Calu3 (cell line): Measurements from ENCODE around the gene NME1. TPM values are rescaled to one million over a fixed set of nuclear protein-coding genes. Genes with fewer than 3 reads are reported as not detected.
"Not testable (repeated sequence)": the region's sequence is repeated elsewhere in the genome, so short reads cannot be mapped to it uniquely, and the experiment has no call there.

Experiments
- BruUV-seq: library from RNA; stranded (reverse); fragments of 400-500 nt; replicated peaks from 2 replicates; lab custom pipeline; 2021; lab: Mats Ljungman, UMichigan
- CTCF ChIA-PET: fragments of 300-600 bp; sonication (Branson Sonifier 250); formaldehyde crosslinking; loops from one replicate; lab custom pipeline; 2022; ENCODE audit warnings: antibody characterized with exemption; lab: Charles Lee
- DNase-seq: peaks from one replicate; pipeline ENCODE4 v3.0.0; 2022
- H3K27ac Mint-ChIP-seq: one replicate; pipeline ENCODE4 v1.8.0; 2022; ENCODE audit warnings: mixed read lengths; ENCODE audit not compliant: unreplicated experiment
- H3K27me3 Mint-ChIP-seq: one replicate; pipeline ENCODE4 v1.8.0; 2022; ENCODE audit warnings: mixed read lengths; ENCODE audit not compliant: unreplicated experiment
- H3K36me3 Mint-ChIP-seq: one replicate; pipeline ENCODE4 v1.8.0; 2022; ENCODE audit warnings: mild to moderate bottlenecking, moderate library complexity, mixed read lengths; ENCODE audit not compliant: insufficient read depth, unreplicated experiment
- H3K4me1 Mint-ChIP-seq: one replicate; pipeline ENCODE4 v1.8.0; 2022; ENCODE audit warnings: mild to moderate bottlenecking, low read depth, mixed read lengths; ENCODE audit not compliant: unreplicated experiment
- H3K4me3 Mint-ChIP-seq: one replicate; pipeline ENCODE4 v1.8.0; 2022; ENCODE audit warnings: mild to moderate bottlenecking, low read depth, moderate library complexity, mixed read lengths; ENCODE audit not compliant: unreplicated experiment
- H3K9me3 Mint-ChIP-seq: one replicate; pipeline ENCODE4 v1.8.0; 2022; ENCODE audit warnings: low read depth, mixed read lengths; ENCODE audit not compliant: unreplicated experiment
- CTCF ChIP-seq: fragments of 200-600 bp; IDR thresholded peaks from one replicate; pipeline ENCODE4 v1.8.0; 2022; ENCODE audit warnings: antibody characterized with exemption; ENCODE audit not compliant: unreplicated experiment
- intact Hi-C: fragments of 100-400 bp; cut with micrococcal nuclease; formaldehyde crosslinking; loops from one replicate; pipeline ENCODE4 v1.10.0; 2022; ENCODE audit not compliant: unreplicated experiment
- total RNA-seq: library from RNA; stranded (reverse); gene quantifications from 2 replicates; pipeline ENCODE4 v1.2.3, GENCODE V29; 2022

The NME1 gene
- total RNA-seq, 1 experiment from 2014 or later = 351 TPM

- peak; percentile 99 for DNase-seq
- H3K9me3 Mint-ChIP-seq = no peaks in the 10 kb centered on the region
- H3K27me3 Mint-ChIP-seq = no peaks in the 10 kb centered on the region
- peaks cover 60% of the 10 kb centered on the region for H3K4me1 Mint-ChIP-seq
- CTCF ChIA-PET = interaction anchor here (0.5 to 3.1 kb wide), 11 partner anchors 11 to 254 kb away, joined by 3 to 37 read pairs (median 4); partner anchors contain the start of gene NME1
- intact Hi-C loops = no loop called here
- peak within 1 kb of the TSS; percentile 98 for H3K27ac Mint-ChIP-seq
- peak within 1 kb of the TSS; percentile 99 for H3K4me3 Mint-ChIP-seq
- TSS peak; percentile 98 for BruUV-seq
- no peak for TF ChIP-seq CTCF
- H3K36me3 Mint-ChIP-seq = peaks cover 50% of the 10 kb centered on the region
Measured at GRCh38 chr17:51120739-51121619, 32.4 kb upstream of the NME1 start, which contains the start of gene SPAG9. SPAG9 (minus strand) TSS chr17:51120868; CDS start chr17:51120656, 212 bp downstream.

DNA sequence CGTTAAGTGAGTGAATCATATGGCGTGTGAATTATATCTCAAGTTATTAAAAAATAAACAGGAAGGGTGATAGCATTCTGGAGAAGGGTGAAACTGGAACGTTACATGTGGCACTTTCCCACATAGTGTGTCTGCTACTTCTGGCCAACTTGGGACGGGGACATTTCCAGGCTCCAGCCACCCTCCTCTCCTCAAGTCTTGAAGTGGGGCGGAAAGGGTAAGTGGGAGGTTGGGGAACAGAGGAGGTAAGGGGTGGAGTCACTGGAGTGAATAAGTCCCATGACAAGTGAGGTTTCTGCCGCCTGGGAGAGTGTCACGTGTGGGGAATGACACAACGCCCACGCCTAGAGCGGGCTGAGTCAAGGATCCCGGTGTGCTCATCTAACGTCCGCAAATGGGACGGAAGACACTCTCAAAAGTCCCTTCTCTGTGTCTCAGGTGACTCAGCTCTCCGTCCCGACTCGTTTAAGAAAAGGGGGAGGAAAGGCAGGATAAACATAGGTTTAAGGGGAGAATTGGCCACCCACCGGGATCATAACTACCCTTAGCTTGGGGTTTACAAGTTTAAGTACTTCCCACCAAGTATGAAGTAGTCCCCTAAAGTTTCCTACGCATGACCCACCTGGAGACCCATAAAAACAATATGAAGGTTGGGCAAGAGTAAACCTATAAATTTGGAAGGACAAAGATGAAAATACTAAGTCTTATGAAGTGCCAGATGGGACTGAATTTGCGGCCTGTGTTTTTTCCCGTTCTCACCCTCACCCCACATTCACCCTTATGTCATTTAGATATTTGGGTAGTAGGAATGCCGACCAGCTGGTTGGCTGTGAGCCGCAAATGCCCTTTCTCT, 31.5 kb upstream of the NME1 start:
- no TSS peak for BruUV-seq
- intact Hi-C loops = no loop called here

GRCh38 chr17:51122473-51123115, 30.8 kb upstream of the NME1 start:
- DNase-seq, H3K9me3 Mint-ChIP-seq, BruUV-seq, H3K27me3 Mint-ChIP-seq, intact Hi-C loops: not testable (repeated sequence)
- CTCF ChIA-PET = interaction anchor here (0.6 to 3.1 kb wide), 3 partner anchors 30 to 270 kb away, joined by 3 to 37 read pairs (median 3); partner anchors contain the start of genes NME1 and NME2
- H3K36me3 Mint-ChIP-seq = peaks cover 50% of the 10 kb centered on the region
- peak overlapping the region; percentile 99 for H3K4me3 Mint-ChIP-seq
- peaks cover 54% of the 10 kb centered on the region for H3K4me1 Mint-ChIP-seq
- H3K27ac Mint-ChIP-seq = peak overlapping the region; percentile 98

More for the DNA sequence above, 31.5 kb upstream of the NME1 start:
- CTCF ChIA-PET = interaction anchor here (0.5 to 3.1 kb wide), 4 partner anchors 29 to 269 kb away, joined by 3 to 37 read pairs (median 5); partner anchors contain the start of gene NME1
- peak; percentile 94 for DNase-seq
- H3K36me3 Mint-ChIP-seq = peaks cover 50% of the 10 kb centered on the region
- H3K4me1 Mint-ChIP-seq = peaks cover 56% of the 10 kb centered on the region
- no peaks in the 10 kb centered on the region for H3K27me3 Mint-ChIP-seq
- no peak for TF ChIP-seq CTCF
- peak overlapping the region; percentile 99 for H3K4me3 Mint-ChIP-seq
- no peaks in the 10 kb centered on the region for H3K9me3 Mint-ChIP-seq
- peak overlapping the region; percentile 98 for H3K27ac Mint-ChIP-seq

DNA sequence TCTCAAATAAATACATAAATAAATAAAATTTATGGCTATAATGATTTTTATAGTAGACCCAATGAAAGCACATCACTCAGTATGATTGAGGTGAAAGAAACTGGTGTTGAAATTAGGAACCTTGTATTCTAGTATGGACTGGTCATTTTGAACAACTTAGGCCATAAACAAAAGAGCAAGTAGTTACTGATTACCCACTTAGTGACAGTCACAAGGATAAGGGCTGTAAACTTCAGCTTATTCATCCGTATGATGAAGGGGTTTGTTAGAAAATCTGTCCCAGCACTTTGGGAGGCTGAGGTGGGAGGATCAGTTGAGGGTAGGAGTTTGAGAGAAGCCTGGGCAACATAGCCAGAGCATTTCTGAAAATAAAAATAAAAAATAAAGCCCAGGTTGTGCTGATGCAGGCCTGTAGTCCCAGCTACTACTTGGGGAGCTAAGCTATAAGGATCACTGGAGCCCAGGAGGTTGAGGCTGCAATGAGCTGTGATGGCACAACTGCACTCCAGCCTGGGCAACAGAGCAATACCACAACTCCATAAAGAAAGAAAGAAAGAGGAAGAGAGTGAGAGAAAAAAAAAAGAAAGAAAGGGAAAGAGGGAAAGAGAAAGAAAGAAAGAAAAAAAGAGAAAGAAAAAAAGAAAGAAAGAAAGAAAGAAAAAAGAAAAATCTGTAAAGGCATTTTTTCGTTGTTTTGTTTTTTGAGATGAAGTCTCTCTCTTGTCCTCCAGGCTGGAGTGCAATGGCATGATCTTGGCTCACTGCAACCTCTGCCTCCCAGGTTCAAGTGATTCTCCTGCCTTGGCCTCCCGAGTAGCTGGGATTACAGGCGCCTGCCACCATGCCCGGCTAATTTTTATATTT, 28.5 kb upstream of the NME1 start:
- H3K36me3 Mint-ChIP-seq = peaks cover 28% of the 10 kb centered on the region
- H3K4me1 Mint-ChIP-seq = peaks cover 53% of the 10 kb centered on the region
- CTCF ChIA-PET = interaction anchor here (0.7 kb wide), 2 partner anchors 23 to 28 kb away, joined by 3 to 7 read pairs; partner anchors contain the start of gene NME1
- TF ChIP-seq CTCF = no peak
- H3K4me3 Mint-ChIP-seq = no peak overlapping the region
- peak overlapping the region; percentile 2 for H3K27ac Mint-ChIP-seq
- intact Hi-C loops = no loop called here
- no peak for DNase-seq
- no peaks in the 10 kb centered on the region for H3K27me3 Mint-ChIP-seq
- BruUV-seq = no TSS peak
- H3K9me3 Mint-ChIP-seq = no peaks in the 10 kb centered on the region
